A549 (cell line): ENCODE data around the gene VDAC1. TPM values are rescaled to one million over a fixed set of nuclear protein-coding genes. Genes with fewer than 3 reads are reported as not detected.
A peak's percentile ranks its signal among the peaks of the same experiment; 100 is the strongest.

ENCODE experiments used
- ATAC-seq, 2 experiments: fragments of 200-7000 bp in 1 of 2; fragments of >200 bp in 1 of 2; cut with Nextera tagmentation in 1 of 2; cut with Tn5 transposase in 1 of 2; 3 replicates each; pipeline versions ENCODE4 v1.8.0 to v1.9.1; 2018 to 2020; ENCODE audit warnings: mild to moderate bottlenecking in 1 of 2, moderate library complexity in 1 of 2
- CTCF ChIA-PET: fragments of 300-600 bp; sonication (Branson Sonifier 250); formaldehyde crosslinking; extraction: SDS; loops from one replicate; lab custom pipeline; 2021; ENCODE audit warnings: antibody characterized with exemption, inconsistent platforms; lab: Yijun Ruan, JAX
- POLR2A ChIA-PET: fragments of 350-600 bp; formaldehyde crosslinking; extraction: SDS; loops from one replicate; lab custom pipeline; 2021; ENCODE audit warnings: antibody characterized with exemption, inconsistent platforms; lab: Yijun Ruan, JAX
- DNase-seq, 2 experiments: peaks; one replicate each; pipeline versions ENCODE4 v3.0.0 to v3.0.0-alpha.2; 2011 to 2016; ENCODE audit warnings: low read depth in 1 of 2, low spot score in 1 of 2
- FAIRE-seq: peaks from 2 replicates; lab custom pipeline; 2011; peaks lifted over from hg19 to GRCh38; lab: Jason Lieb, UNC
- H3K27ac ChIP-seq, 2 experiments: fragments of >200 bp; sonication (Bioruptor Twin); formaldehyde crosslinking; 3 replicates each; pipeline ENCODE4 v1.5.1; 2016 to 2017
- H3K4me1 ChIP-seq: fragments of >200 bp; sonication (Bioruptor Twin); formaldehyde crosslinking; 3 replicates; pipeline ENCODE4 v1.6.1; 2016
- H3K4me2 ChIP-seq: fragments of >200 bp; sonication (Bioruptor Twin); formaldehyde crosslinking; 3 replicates; pipeline ENCODE4 v1.6.1; 2016
- H3K4me3 ChIP-seq: fragments of >200 bp; sonication (Bioruptor Twin); formaldehyde crosslinking; 3 replicates; pipeline ENCODE4 v1.5.1; 2016
- H3K9me3 ChIP-seq: fragments of >200 bp; sonication (Bioruptor Twin); formaldehyde crosslinking; 3 replicates; pipeline ENCODE4 v1.6.1; 2016
- CBX8 ChIP-seq: fragments of 200-600 bp; sonication (generic); IDR thresholded peaks from 2 replicates; pipeline ENCODE4 v1.6.1; 2016
- CEBPB ChIP-seq, 2 experiments: fragments of >200 bp in 1 of 2; sonication (Bioruptor Twin) in 1 of 2; formaldehyde crosslinking in 1 of 2; IDR thresholded peaks; 2 replicates each; pipeline ENCODE4 v1.6.1; 2012 to 2016
- CHD2 ChIP-seq: fragments of 150-350 bp; IDR thresholded peaks from 2 replicates; pipeline ENCODE4 v1.6.1; 2014; ENCODE audit warnings: low read length; ENCODE audit not compliant: partially characterized antibody
- CHD4 ChIP-seq: fragments of 200-600 bp; sonication (generic); IDR thresholded peaks from 2 replicates; pipeline ENCODE4 v1.6.1; 2016; ENCODE audit warnings: antibody characterized with exemption, mild to moderate bottlenecking, borderline replicate concordance
- HDAC2 ChIP-seq: fragments of 200-600 bp; sonication (generic); IDR thresholded peaks from 2 replicates; pipeline ENCODE4 v1.6.1; 2016
- HOXA7 ChIP-seq: fragments of 250-450 bp; sonication (Bioruptor Pico); IDR thresholded peaks from 2 replicates; pipeline ENCODE4 v1.5.0; 2020; ENCODE audit warnings: mild to moderate bottlenecking, moderate library complexity
- HOXB13 ChIP-seq: fragments of 250-450 bp; sonication (Bioruptor Pico); IDR thresholded peaks from 2 replicates; pipeline ENCODE4 v1.5.0; 2020; ENCODE audit warnings: low read depth, mild to moderate bottlenecking, moderate library complexity
- KDM1A ChIP-seq: fragments of 200-600 bp; sonication (generic); IDR thresholded peaks from 2 replicates; pipeline ENCODE4 v1.6.1; 2016; ENCODE audit warnings: low read depth, mild to moderate bottlenecking
- POLR2A ChIP-seq: IDR thresholded peaks from 2 replicates; pipeline ENCODE4 v1.6.1; 2012; ENCODE audit warnings: mild to moderate bottlenecking, low read length
- POLR2AphosphoS2 ChIP-seq: conservative IDR thresholded peaks from 2 replicates; pipeline ENCODE4 v1.6.1; 2012; ENCODE audit warnings: low read length, improper control_type of control experiment, inconsistent platforms
- TP53 ChIP-seq: fragments of 250-450 bp; sonication (Bioruptor Pico); IDR thresholded peaks from 2 replicates; pipeline ENCODE4 v1.5.0; 2021; ENCODE audit warnings: mild to moderate bottlenecking, moderate library complexity
- ZC3H11A ChIP-seq: fragments of 450-650 bp; IDR thresholded peaks from 2 replicates; pipeline ENCODE4 v1.6.1; 2014; ENCODE audit warnings: antibody characterized with exemption, mild to moderate bottlenecking
- ZFP36 ChIP-seq: fragments of 450-650 bp; IDR thresholded peaks from 2 replicates; pipeline ENCODE4 v1.6.1; 2014; ENCODE audit warnings: borderline replicate concordance; ENCODE audit not compliant: partially characterized antibody
- WGBS: methylation state at CpG from one replicate; pipeline ENCODE4 v1.1.6; 2017; ENCODE audit errors: missing lambda C conversion rate; 5-methylcytosine and 5-hydroxymethylcytosine counted together
- polyA plus RNA-seq, 4 experiments: library from polyadenylated mRNA; depleted of rRNA in 3 of 4; stranded (reverse); fragments of >200 nt; fragmentation: RNase III in 1 of 4; extraction: RNeasy Plus Mini Kit Qiagen cat#74134 plus additional on column Dnase treatment in 1 of 4; gene quantifications; 2 replicates in 3 of 4; 3 replicates in 1 of 4; pipeline ENCODE4 v1.2.3, GENCODE V29; 2011 to 2017
- TF ChIP-seq, protein P1 (sequence below): fragments of 200-600 bp; sonication (generic); IDR thresholded peaks from 2 replicates; pipeline ENCODE4 v1.6.1; 2016; ENCODE audit warnings: antibody characterized with exemption, mild to moderate bottlenecking, moderate library complexity
- TF ChIP-seq, protein P2 (sequence below): fragments of >200 bp; sonication (Bioruptor Twin); formaldehyde crosslinking; IDR thresholded peaks from 3 replicates; pipeline ENCODE4 v1.5.1; 2016
- TF ChIP-seq, protein P3 (sequence below): IDR thresholded peaks from 2 replicates; pipeline ENCODE4 v1.6.1; 2012
- TF ChIP-seq, protein P4 (sequence below): fragments of 450-650 bp; IDR thresholded peaks from 2 replicates; pipeline ENCODE4 v1.6.1; 2014; ENCODE audit warnings: antibody characterized with exemption
- TF ChIP-seq, protein P5 (sequence below): fragments of 150-350 bp; IDR thresholded peaks from 2 replicates; pipeline ENCODE4 v1.6.1; 2014; ENCODE audit warnings: low read depth, mild to moderate bottlenecking, low read length

Gene VDAC1
- polyA plus RNA-seq, 2 of the 4 experiments (the other 2 are of a cell fraction), result 369 to 442 TPM

DNA sequence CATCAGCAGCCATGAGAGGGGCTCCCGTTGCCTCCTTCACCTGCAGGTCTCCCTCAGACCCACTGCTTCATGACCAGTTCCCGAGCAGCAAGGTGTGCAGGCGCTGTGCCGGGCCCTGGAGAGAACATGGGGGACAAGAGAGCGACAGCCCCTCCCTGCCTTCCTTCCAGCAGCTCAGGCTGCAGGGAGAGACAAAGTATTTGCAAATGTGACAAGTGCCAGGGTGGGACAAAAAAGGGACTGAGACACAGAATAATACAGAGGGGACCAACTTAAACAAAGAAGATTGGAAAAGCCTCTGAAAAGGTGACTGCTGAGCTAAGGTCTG is 22.5 kb upstream of the VDAC1 start:
- H3K27ac ChIP-seq, result peak overlapping the region in 1 of 2 experiments; percentile 59; a peak in 3 of 6 replicates
- peaks cover 33% of the 10 kb centered on the region for H3K4me1 ChIP-seq
- CTCF ChIA-PET, result interaction anchor here (0.6 to 11.6 kb wide), 11 partner anchors 9 to 134 kb away, joined by 3 to 161 read pairs (median 5); no protein-coding TSS in a partner anchor
- TF ChIP-seq, protein P1, sequence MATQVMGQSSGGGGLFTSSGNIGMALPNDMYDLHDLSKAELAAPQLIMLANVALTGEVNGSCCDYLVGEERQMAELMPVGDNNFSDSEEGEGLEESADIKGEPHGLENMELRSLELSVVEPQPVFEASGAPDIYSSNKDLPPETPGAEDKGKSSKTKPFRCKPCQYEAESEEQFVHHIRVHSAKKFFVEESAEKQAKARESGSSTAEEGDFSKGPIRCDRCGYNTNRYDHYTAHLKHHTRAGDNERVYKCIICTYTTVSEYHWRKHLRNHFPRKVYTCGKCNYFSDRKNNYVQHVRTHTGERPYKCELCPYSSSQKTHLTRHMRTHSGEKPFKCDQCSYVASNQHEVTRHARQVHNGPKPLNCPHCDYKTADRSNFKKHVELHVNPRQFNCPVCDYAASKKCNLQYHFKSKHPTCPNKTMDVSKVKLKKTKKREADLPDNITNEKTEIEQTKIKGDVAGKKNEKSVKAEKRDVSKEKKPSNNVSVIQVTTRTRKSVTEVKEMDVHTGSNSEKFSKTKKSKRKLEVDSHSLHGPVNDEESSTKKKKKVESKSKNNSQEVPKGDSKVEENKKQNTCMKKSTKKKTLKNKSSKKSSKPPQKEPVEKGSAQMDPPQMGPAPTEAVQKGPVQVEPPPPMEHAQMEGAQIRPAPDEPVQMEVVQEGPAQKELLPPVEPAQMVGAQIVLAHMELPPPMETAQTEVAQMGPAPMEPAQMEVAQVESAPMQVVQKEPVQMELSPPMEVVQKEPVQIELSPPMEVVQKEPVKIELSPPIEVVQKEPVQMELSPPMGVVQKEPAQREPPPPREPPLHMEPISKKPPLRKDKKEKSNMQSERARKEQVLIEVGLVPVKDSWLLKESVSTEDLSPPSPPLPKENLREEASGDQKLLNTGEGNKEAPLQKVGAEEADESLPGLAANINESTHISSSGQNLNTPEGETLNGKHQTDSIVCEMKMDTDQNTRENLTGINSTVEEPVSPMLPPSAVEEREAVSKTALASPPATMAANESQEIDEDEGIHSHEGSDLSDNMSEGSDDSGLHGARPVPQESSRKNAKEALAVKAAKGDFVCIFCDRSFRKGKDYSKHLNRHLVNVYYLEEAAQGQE, result no peak
- no peak for TF ChIP-seq HDAC2
- TF ChIP-seq CHD2, result no peak
- no peak for TF ChIP-seq KDM1A
- TF ChIP-seq, protein P2, sequence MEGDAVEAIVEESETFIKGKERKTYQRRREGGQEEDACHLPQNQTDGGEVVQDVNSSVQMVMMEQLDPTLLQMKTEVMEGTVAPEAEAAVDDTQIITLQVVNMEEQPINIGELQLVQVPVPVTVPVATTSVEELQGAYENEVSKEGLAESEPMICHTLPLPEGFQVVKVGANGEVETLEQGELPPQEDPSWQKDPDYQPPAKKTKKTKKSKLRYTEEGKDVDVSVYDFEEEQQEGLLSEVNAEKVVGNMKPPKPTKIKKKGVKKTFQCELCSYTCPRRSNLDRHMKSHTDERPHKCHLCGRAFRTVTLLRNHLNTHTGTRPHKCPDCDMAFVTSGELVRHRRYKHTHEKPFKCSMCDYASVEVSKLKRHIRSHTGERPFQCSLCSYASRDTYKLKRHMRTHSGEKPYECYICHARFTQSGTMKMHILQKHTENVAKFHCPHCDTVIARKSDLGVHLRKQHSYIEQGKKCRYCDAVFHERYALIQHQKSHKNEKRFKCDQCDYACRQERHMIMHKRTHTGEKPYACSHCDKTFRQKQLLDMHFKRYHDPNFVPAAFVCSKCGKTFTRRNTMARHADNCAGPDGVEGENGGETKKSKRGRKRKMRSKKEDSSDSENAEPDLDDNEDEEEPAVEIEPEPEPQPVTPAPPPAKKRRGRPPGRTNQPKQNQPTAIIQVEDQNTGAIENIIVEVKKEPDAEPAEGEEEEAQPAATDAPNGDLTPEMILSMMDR, result no peak
- TF ChIP-seq HOXB13, result no peak
- TF ChIP-seq CEBPB (IDR thresholded peaks at IDR 0.05), result no peak
- TF ChIP-seq, protein P3, sequence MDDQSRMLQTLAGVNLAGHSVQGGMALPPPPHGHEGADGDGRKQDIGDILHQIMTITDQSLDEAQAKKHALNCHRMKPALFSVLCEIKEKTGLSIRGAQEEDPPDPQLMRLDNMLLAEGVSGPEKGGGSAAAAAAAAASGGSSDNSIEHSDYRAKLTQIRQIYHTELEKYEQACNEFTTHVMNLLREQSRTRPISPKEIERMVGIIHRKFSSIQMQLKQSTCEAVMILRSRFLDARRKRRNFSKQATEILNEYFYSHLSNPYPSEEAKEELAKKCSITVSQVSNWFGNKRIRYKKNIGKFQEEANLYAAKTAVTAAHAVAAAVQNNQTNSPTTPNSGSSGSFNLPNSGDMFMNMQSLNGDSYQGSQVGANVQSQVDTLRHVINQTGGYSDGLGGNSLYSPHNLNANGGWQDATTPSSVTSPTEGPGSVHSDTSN, result no peak
- TF ChIP-seq, protein P4, sequence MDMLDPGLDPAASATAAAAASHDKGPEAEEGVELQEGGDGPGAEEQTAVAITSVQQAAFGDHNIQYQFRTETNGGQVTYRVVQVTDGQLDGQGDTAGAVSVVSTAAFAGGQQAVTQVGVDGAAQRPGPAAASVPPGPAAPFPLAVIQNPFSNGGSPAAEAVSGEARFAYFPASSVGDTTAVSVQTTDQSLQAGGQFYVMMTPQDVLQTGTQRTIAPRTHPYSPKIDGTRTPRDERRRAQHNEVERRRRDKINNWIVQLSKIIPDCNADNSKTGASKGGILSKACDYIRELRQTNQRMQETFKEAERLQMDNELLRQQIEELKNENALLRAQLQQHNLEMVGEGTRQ, result no peak
- TF ChIP-seq CHD4, result no peak
- TF ChIP-seq TP53, result no peak
- TF ChIP-seq HOXA7, result no peak
- TF ChIP-seq ZFP36, result no peak
- TF ChIP-seq ZC3H11A, result no peak
- TF ChIP-seq CBX8, result no peak
- no peak for TF ChIP-seq POLR2AphosphoS2
- TF ChIP-seq, protein P5, sequence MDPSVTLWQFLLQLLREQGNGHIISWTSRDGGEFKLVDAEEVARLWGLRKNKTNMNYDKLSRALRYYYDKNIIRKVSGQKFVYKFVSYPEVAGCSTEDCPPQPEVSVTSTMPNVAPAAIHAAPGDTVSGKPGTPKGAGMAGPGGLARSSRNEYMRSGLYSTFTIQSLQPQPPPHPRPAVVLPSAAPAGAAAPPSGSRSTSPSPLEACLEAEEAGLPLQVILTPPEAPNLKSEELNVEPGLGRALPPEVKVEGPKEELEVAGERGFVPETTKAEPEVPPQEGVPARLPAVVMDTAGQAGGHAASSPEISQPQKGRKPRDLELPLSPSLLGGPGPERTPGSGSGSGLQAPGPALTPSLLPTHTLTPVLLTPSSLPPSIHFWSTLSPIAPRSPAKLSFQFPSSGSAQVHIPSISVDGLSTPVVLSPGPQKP, result no peak
- TF ChIP-seq POLR2A, result no peak
- WGBS, result 90% methylated on average over 5 of the region's 5 CpGs
- POLR2A ChIA-PET, result no interaction called here
- DNase-seq (no peak), ATAC-seq (no peak), FAIRE-seq (no peak)
- H3K9me3 ChIP-seq, result no peaks in the 10 kb centered on the region
- no peak overlapping the region for H3K4me2 ChIP-seq
- H3K4me3 ChIP-seq, result no peak overlapping the region
